T-cell (primary cell): ENCODE results near the gene SETDB1. TPM values are rescaled to one million over a fixed set of nuclear protein-coding genes. Genes with fewer than 3 reads are reported as not detected.

Source experiments
- ATAC-seq, 4 experiments: fragments of 200-7000 bp in 3 of 4; fragments of 150-1000 bp in 1 of 4; cut with Tn5 transposase; replicated peaks in 1 of 4; 1 replicate in 3 of 4; 2 replicates in 1 of 4; pipeline ENCODE4 v1.10.0; 2021; ENCODE audit warnings: moderate library complexity in 3 of 4, mild to moderate bottlenecking in 2 of 4, moderate number of reproducible peaks in 1 of 4
- CTCF ChIA-PET, 2 donors: fragments of 300-600 bp; sonication (Branson Sonifier 250); formaldehyde crosslinking; loops; one replicate each; lab custom pipeline; 2022; ENCODE audit warnings: antibody characterized with exemption in 2 of 2; lab: Charles Lee
- POLR2A ChIA-PET, 2 donors: fragments of 300-600 bp; sonication (Branson Sonifier 250); formaldehyde crosslinking; loops; one replicate each; lab custom pipeline; 2022; ENCODE audit warnings: antibody characterized with exemption in 2 of 2; lab: Charles Lee
- DNase-seq, 35 experiments: peaks; one replicate each; pipeline versions ENCODE4 v3.0.0 to v3.0.0-alpha.2; 2013 to 2023
- H3K27ac ChIP-seq: one replicate; pipeline ENCODE4 v1.5.1; 2013; ENCODE audit warnings: low read length
- H3K27me3 ChIP-seq, 2 experiments: replicated peaks in 1 of 2; 1 replicate in 1 of 2; 2 replicates in 1 of 2; pipeline versions ENCODE4 v1.6.1 to v1.7.0; 2013; ENCODE audit warnings: low read length in 1 of 2, mixed read lengths in 1 of 2; ENCODE audit not compliant: control insufficient read depth in 2 of 2, insufficient read depth in 2 of 2; ENCODE audit errors: extremely low read depth in 1 of 2
- H3K36me3 ChIP-seq, 2 donors: 1 replicate in 1 of 2; 2 replicates in 1 of 2; pipeline versions ENCODE4 v1.6.1 to v1.7.0; 2013; ENCODE audit warnings: low read length in 1 of 2; ENCODE audit not compliant: control insufficient read depth in 2 of 2, insufficient read depth in 1 of 2; ENCODE audit errors: extremely low read depth in 1 of 2
- H3K4me1 ChIP-seq, 2 experiments: 1 replicate in 1 of 2; 2 replicates in 1 of 2; pipeline versions ENCODE4 v1.6.1 to v1.7.0; 2013; ENCODE audit warnings: low read length in 2 of 2, mixed read lengths in 1 of 2; ENCODE audit not compliant: insufficient read depth in 2 of 2, control insufficient read depth in 1 of 2; ENCODE audit errors: extremely low read depth in 1 of 2
- H3K4me3 ChIP-seq, 2 donors: 1 replicate in 1 of 2; 2 replicates in 1 of 2; pipeline versions ENCODE4 v1.5.1 to v1.7.0; 2013; ENCODE audit warnings: mild to moderate bottlenecking in 2 of 2, low read length in 1 of 2, moderate library complexity in 1 of 2; ENCODE audit not compliant: control insufficient read depth in 1 of 2; ENCODE audit errors: extremely low read depth in 1 of 2
- H3K9me3 ChIP-seq: 2 replicates; pipeline ENCODE4 v1.7.0; 2013
- H3K27ac Mint-ChIP-seq, 2 donors: one replicate each; pipeline ENCODE4 v1.8.0; 2020 to 2021; ENCODE audit warnings: mild to moderate bottlenecking in 2 of 2, mixed read lengths in 2 of 2
- H3K27me3 Mint-ChIP-seq, 2 donors: one replicate each; pipeline ENCODE4 v1.8.0; 2021 to 2022; ENCODE audit warnings: mixed read lengths in 2 of 2
- H3K36me3 Mint-ChIP-seq: one replicate; pipeline ENCODE4 v1.8.0; 2021; ENCODE audit warnings: mixed read lengths
- H3K4me1 Mint-ChIP-seq, 3 donors: one replicate each; pipeline ENCODE4 v1.8.0; 2020 to 2022; ENCODE audit warnings: mixed read lengths in 3 of 3, mild to moderate bottlenecking in 1 of 3
- H3K4me3 Mint-ChIP-seq, 3 donors: one replicate each; pipeline ENCODE4 v1.8.0; 2020 to 2022; ENCODE audit warnings: mild to moderate bottlenecking in 3 of 3, mixed read lengths in 3 of 3, moderate library complexity in 3 of 3
- H3K9me3 Mint-ChIP-seq, 3 donors: one replicate each; pipeline ENCODE4 v1.8.0; 2020 to 2022; ENCODE audit warnings: mixed read lengths in 3 of 3
- WGBS: methylation state at CpG from one replicate; pipeline ENCODE4 v1.1.5; 2013; ENCODE audit warnings: missing lambda C conversion rate; ENCODE audit not compliant: insufficient coverage; 5-methylcytosine and 5-hydroxymethylcytosine counted together
- total RNA-seq, 35 experiments: library from RNA in 6 of 35; stranded (reverse) in 6 of 35; fragments of 120-200 nt in 1 of 35; gene quantifications; one replicate each; pipeline versions ENCODE4 v1.2.1 to v1.2.4 and lab custom pipeline; 2013 to 2026

Gene SETDB1
- total RNA-seq, 5 donors from 2014 or later (not counting 1 experiment from before 2014, with no cell fraction given): 44.5 to 72.6 (median 62.5) TPM

GRCh38 chr1:150973836-150974579 lies 47.8 kb downstream of the SETDB1 start:
- WGBS: under 1% methylated on average over 61 of the region's 67 CpGs
- Histone ChIP-seq H3K4me3 (peak overlapping the region; percentile 72 to 91), H3K27ac (peak overlapping the region; percentile 73), H3K4me1 (peaks cover 33 to 75% of the 10 kb centered on the region in 2 experiments), H3K36me3 (peaks cover 0 to 4% of the 10 kb centered on the region in 2 donors), H3K27me3 (no peaks in the 10 kb centered on the region), H3K9me3 (no peaks in the 10 kb centered on the region)
- peak; percentile 48 to 54 (median 52) for ATAC-seq
- DNase-seq: peak in 24 of 35 experiments; percentile 7 to 58 (median 21)
- H3K4me3 Mint-ChIP-seq: peak overlapping the region; percentile 83 to 89 (median 85)
- H3K27me3 Mint-ChIP-seq: no peaks in the 10 kb centered on the region
- no peaks in the 10 kb centered on the region for H3K9me3 Mint-ChIP-seq
- H3K4me1 Mint-ChIP-seq: peaks cover 64 to 70% (median 69%) of the 10 kb centered on the region in 3 donors
- CTCF ChIA-PET: interaction anchor here (0.6 to 1.3 kb wide), 3 partner anchors 31 to 425 kb away, joined by 3 to 4 read pairs (median 3); partner anchors contain the start of gene PSMB4 (in 1 of the 2)
- H3K36me3 Mint-ChIP-seq: peaks cover under 1% of the 10 kb centered on the region
- POLR2A ChIA-PET: interaction anchor here (0.6 to 0.8 kb wide), 4 partner anchors 11 to 395 kb away, joined by 3 to 4 read pairs (median 3); partner anchors contain the start of gene MCL1 (in 1 of the 2)
- H3K27ac Mint-ChIP-seq: peak overlapping the region; percentile 91 to 94

GRCh38 chr1:150974580-150975478 lies 48.7 kb downstream of the SETDB1 start, which contains the start of gene CERS2:
TSS of gene CERS2 (minus strand) at chr1:150974835. CDS start at chr1:150969090, 5,745 bp downstream.
- peaks cover 72 to 77% (median 75%) of the 10 kb centered on the region in 3 donors for H3K4me1 Mint-ChIP-seq
- Histone ChIP-seq H3K27me3 (no peaks in the 10 kb centered on the region), H3K36me3 (peaks cover 0 to 3% of the 10 kb centered on the region in 2 donors), H3K4me3 (peak within 1 kb of the TSS; percentile 72 to 91), H3K27ac (peak within 1 kb of the TSS; percentile 73), H3K4me1 (peaks cover 35 to 82% of the 10 kb centered on the region in 2 experiments), H3K9me3 (no peaks in the 10 kb centered on the region)
- peak within 1 kb of the TSS; percentile 91 to 94 for H3K27ac Mint-ChIP-seq
- no peaks in the 10 kb centered on the region for H3K27me3 Mint-ChIP-seq
- no peaks in the 10 kb centered on the region for H3K9me3 Mint-ChIP-seq
- ChIA-PET POLR2A (interaction anchor here (0.6 to 0.8 kb wide), 4 partner anchors 78 to 396 kb away, joined by 4 to 8 read pairs (median 6); partner anchors contain the start of gene MCL1 (in 1 of the 2)), CTCF (interaction anchor here (0.6 to 1.3 kb wide), 5 partner anchors 9 to 880 kb away, joined by 3 to 5 read pairs (median 4); partner anchors contain the start of genes MLLT11 (in 1 of the 2) and PSMB4 (in 1 of the 2))
- H3K4me3 Mint-ChIP-seq: peak within 1 kb of the TSS; percentile 83 to 89 (median 85)
- peak; percentile 77 to 79 (median 78) for ATAC-seq
- DNase-seq: peak; percentile 60 to 90 (median 78)
- 2% methylated on average over 85 of the region's 106 CpGs for WGBS
- H3K36me3 Mint-ChIP-seq: no peaks in the 10 kb centered on the region

GRCh38 chr1:150976401-150976821 lies 50.2 kb downstream of the SETDB1 start:
- no peaks in the 10 kb centered on the region for H3K36me3 Mint-ChIP-seq

GRCh38 chr1:150976879-150977694 lies 50.9 kb downstream of the SETDB1 start:
- no peak overlapping the region for H3K4me3 ChIP-seq
- H3K27me3 ChIP-seq: peaks cover 0 to 5% of the 10 kb centered on the region in 2 experiments
- peak; percentile 27 to 78 (median 57) for DNase-seq
- peak overlapping the region; percentile 79 to 94 for H3K27ac Mint-ChIP-seq
- H3K4me3 Mint-ChIP-seq: peak overlapping the region; percentile 76 to 89 (median 79)
- H3K4me1 ChIP-seq: peaks cover 26 to 63% of the 10 kb centered on the region in 2 experiments
- no peaks in the 10 kb centered on the region for H3K9me3 Mint-ChIP-seq
- H3K27ac ChIP-seq: peak overlapping the region; percentile 49
- ATAC-seq: peak; percentile 14 to 40 (median 33)
- peaks cover 52 to 56% (median 55%) of the 10 kb centered on the region in 3 donors for H3K4me1 Mint-ChIP-seq
- CTCF ChIA-PET: interaction anchor here in 1 of 2 donors (0.9 to 1.7 kb wide), 3 partner anchors 18 to 275 kb away, joined by 3 to 4 read pairs (median 3); no protein-coding TSS in a partner anchor
- H3K9me3 ChIP-seq: no peaks in the 10 kb centered on the region
- no peaks in the 10 kb centered on the region for H3K36me3 ChIP-seq
- H3K27me3 Mint-ChIP-seq: no peaks in the 10 kb centered on the region
- 23% methylated on average over 7 of the region's 11 CpGs for WGBS
- H3K36me3 Mint-ChIP-seq: no peaks in the 10 kb centered on the region
- POLR2A ChIA-PET: no interaction called here

More at GRCh38 chr1:150976401-150976821, 50.2 kb downstream of the SETDB1 start:
- no peaks in the 10 kb centered on the region for H3K9me3 Mint-ChIP-seq
- WGBS: 96% methylated on average over 7 of the region's 9 CpGs
- H3K4me1 ChIP-seq: peaks cover 31 to 69% of the 10 kb centered on the region in 2 experiments
- no peaks in the 10 kb centered on the region for H3K27me3 Mint-ChIP-seq
- H3K4me1 Mint-ChIP-seq: peaks cover 59 to 63% (median 62%) of the 10 kb centered on the region in 3 donors
- H3K27me3 ChIP-seq: peaks cover 0 to 5% of the 10 kb centered on the region in 2 experiments
- H3K27ac ChIP-seq: peak overlapping the region; percentile 49
- ATAC-seq (no peak), DNase-seq (no peak)
- ChIA-PET POLR2A (interaction anchor here (0.7 to 0.8 kb wide), 2 partner anchors 98 to 409 kb away, joined by 3 read pairs; no protein-coding TSS in a partner anchor), CTCF (interaction anchor here in 1 of 2 donors (0.6 to 0.9 kb wide), 2 partner anchors 275 to 730 kb away, joined by 3 to 4 read pairs; no protein-coding TSS in a partner anchor)
- H3K4me3 ChIP-seq: no peak overlapping the region
- H3K36me3 ChIP-seq: peaks cover 0 to 3% of the 10 kb centered on the region in 2 donors
- peak overlapping the region; percentile 76 to 89 (median 79) for H3K4me3 Mint-ChIP-seq
- H3K27ac Mint-ChIP-seq: peak overlapping the region; percentile 79 to 94
- H3K9me3 ChIP-seq: no peaks in the 10 kb centered on the region
